HL-60 (cell line): ENCODE measurements around the gene ERC2.

ENCODE experiments used
- POLR2AphosphoS5 ChIP-seq: IDR thresholded peaks from 2 replicates; pipeline ENCODE4 v1.6.1; 2012; ENCODE audit warnings: low read depth
- SPI1 ChIP-seq: IDR thresholded peaks from 2 replicates; pipeline ENCODE4 v1.6.1; 2012; ENCODE audit warnings: low read depth, mild to moderate bottlenecking, borderline replicate concordance
- TF ChIP-seq, protein P1 (sequence below): IDR thresholded peaks from one replicate; pipeline ENCODE4 v1.5.1; 2011; ENCODE audit warnings: low read length, control low read depth, inconsistent platforms; ENCODE audit not compliant: insufficient read depth

DNA sequence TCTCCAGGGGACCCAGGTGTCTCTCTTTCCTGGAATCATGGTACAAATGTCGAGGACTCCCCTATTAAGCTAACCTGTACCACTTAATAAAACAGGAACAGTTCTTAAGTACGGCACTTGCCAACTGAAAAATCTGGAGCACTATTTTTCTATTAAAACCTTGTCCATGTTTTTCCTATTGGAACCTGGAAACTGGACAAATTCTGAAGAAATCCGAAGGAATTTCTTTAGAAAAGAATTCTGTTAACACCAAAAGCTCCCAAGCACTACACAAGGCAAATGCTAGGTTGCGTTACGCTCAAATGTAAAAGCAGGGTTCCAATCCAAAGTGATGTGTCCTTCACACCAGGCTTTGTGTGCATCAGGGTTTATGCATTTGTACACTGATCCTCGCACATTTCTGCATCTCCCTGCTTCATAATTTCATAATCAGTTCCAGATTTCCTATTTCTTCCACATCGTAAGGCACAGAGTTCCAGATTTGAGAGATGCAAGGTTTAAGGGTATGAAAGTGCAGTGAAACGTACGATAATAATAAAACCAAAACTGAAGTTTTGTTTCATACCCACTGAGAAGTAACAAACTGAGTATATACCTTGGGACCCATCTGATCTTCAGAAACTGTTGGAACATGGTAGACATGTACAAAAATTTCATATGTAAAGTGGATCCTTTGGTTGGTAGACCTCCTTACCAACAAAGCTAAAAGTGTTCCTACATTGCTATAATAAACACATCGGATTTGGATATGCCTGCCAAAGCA is 849.0 kb downstream of the ERC2 start:
- TF ChIP-seq, protein P1, sequence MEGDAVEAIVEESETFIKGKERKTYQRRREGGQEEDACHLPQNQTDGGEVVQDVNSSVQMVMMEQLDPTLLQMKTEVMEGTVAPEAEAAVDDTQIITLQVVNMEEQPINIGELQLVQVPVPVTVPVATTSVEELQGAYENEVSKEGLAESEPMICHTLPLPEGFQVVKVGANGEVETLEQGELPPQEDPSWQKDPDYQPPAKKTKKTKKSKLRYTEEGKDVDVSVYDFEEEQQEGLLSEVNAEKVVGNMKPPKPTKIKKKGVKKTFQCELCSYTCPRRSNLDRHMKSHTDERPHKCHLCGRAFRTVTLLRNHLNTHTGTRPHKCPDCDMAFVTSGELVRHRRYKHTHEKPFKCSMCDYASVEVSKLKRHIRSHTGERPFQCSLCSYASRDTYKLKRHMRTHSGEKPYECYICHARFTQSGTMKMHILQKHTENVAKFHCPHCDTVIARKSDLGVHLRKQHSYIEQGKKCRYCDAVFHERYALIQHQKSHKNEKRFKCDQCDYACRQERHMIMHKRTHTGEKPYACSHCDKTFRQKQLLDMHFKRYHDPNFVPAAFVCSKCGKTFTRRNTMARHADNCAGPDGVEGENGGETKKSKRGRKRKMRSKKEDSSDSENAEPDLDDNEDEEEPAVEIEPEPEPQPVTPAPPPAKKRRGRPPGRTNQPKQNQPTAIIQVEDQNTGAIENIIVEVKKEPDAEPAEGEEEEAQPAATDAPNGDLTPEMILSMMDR: no peak
- TF ChIP-seq POLR2AphosphoS5 (no peak), SPI1 (no peak)
